Measurements from ENCODE around the gene HLA-DRB1. TPM values are rescaled to one million over a fixed set of nuclear protein-coding genes. Genes with fewer than 3 reads are reported as not detected.

The HLA-DRB1 gene
- total RNA-seq, 1 donor from 2014 or later: 4.0 TPM

GRCh38 chr6:32610682-32611296 is 21.1 kb upstream of the HLA-DRB1 start:
- Histone ChIP-seq H3K36me3 (ENCODE audit: control insufficient read depth, insufficient read depth, low read length) (no peaks in the 10 kb centered on the region), H3K27me3 (ENCODE audit: control insufficient read depth, insufficient read depth, low read length) (no peaks in the 10 kb centered on the region), H3K4me3 (ENCODE audit: low read depth, low read length) (no peak overlapping the region)
- no peak for DNase-seq (ENCODE audit: low read depth)
- TF ChIP-seq CTCF (IDR thresholded peaks at IDR 0.05; ENCODE audit: insufficient read depth, low read length, poor library complexity, severe bottlenecking): no peak

- no peak overlapping the region for H3K4me3 ChIP-seq (ENCODE audit: low read depth, low read length)
- H3K36me3 ChIP-seq (ENCODE audit: control insufficient read depth, insufficient read depth, low read length): no peaks in the 10 kb centered on the region
- no peak for TF ChIP-seq CTCF (IDR thresholded peaks at IDR 0.05; ENCODE audit: insufficient read depth, low read length, poor library complexity, severe bottlenecking)
- DNase-seq (ENCODE audit: low read depth): peak; percentile 93
- no peaks in the 10 kb centered on the region for H3K27me3 ChIP-seq (ENCODE audit: control insufficient read depth, insufficient read depth, low read length)
Measured at GRCh38 chr6:32609731-32610640, 20.3 kb upstream of the HLA-DRB1 start.

- H3K4me3 ChIP-seq (ENCODE audit: low read depth, low read length): no peak overlapping the region
- DNase-seq (ENCODE audit: low read depth): no peak
- no peaks in the 10 kb centered on the region for H3K27me3 ChIP-seq (ENCODE audit: control insufficient read depth, insufficient read depth, low read length)
- no peak for TF ChIP-seq CTCF (IDR thresholded peaks at IDR 0.05; ENCODE audit: insufficient read depth, low read length, poor library complexity, severe bottlenecking)
- H3K36me3 ChIP-seq (ENCODE audit: control insufficient read depth, insufficient read depth, low read length): no peaks in the 10 kb centered on the region
Measured at GRCh38 chr6:32609391-32609730, 19.7 kb upstream of the HLA-DRB1 start.

GRCh38 chr6:32608362-32608761 is 18.7 kb upstream of the HLA-DRB1 start:
- no peaks in the 10 kb centered on the region for H3K36me3 ChIP-seq (ENCODE audit: control insufficient read depth, insufficient read depth, low read length)
- no peak for TF ChIP-seq CTCF (IDR thresholded peaks at IDR 0.05; ENCODE audit: insufficient read depth, low read length, poor library complexity, severe bottlenecking)
- no peak overlapping the region for H3K4me3 ChIP-seq (ENCODE audit: low read depth, low read length)
- no peaks in the 10 kb centered on the region for H3K27me3 ChIP-seq (ENCODE audit: control insufficient read depth, insufficient read depth, low read length)
- DNase-seq (ENCODE audit: low read depth): no peak

DNA sequence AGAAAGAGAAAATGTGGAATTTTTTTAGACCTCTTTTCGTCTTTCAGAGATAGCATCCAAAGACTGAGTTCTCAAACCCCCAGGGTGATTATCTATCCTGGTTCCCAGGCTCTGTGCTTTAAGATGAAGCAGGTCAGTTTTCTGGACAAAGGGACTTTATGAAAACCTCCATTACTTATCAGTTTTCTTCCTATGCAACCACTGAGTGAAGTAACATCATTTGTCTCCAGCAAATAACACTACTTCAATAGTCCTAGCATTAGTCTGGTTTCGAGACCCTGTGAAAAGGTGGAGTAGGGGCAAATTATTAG is 18.3 kb upstream of the HLA-DRB1 start:
- no peaks in the 10 kb centered on the region for H3K36me3 ChIP-seq (ENCODE audit: control insufficient read depth, insufficient read depth, low read length)
- TF ChIP-seq CTCF (IDR thresholded peaks at IDR 0.05; ENCODE audit: insufficient read depth, low read length, poor library complexity, severe bottlenecking): no peak
- no peaks in the 10 kb centered on the region for H3K27me3 ChIP-seq (ENCODE audit: control insufficient read depth, insufficient read depth, low read length)
- no peak overlapping the region for H3K4me3 ChIP-seq (ENCODE audit: low read depth, low read length)
- DNase-seq (ENCODE audit: low read depth): no peak

All from kidney epithelial cell (primary cell).